GM12801 (cell line): ENCODE measurements around the gene TDRD1.

Source experiments
- TF ChIP-seq, protein P1 (sequence below): IDR thresholded peaks from one replicate; pipeline ENCODE4 v1.5.1; 2011; ENCODE audit warnings: control low read depth; ENCODE audit not compliant: insufficient read length; ENCODE audit errors: extremely low read depth

The TDRD1 gene

DNA sequence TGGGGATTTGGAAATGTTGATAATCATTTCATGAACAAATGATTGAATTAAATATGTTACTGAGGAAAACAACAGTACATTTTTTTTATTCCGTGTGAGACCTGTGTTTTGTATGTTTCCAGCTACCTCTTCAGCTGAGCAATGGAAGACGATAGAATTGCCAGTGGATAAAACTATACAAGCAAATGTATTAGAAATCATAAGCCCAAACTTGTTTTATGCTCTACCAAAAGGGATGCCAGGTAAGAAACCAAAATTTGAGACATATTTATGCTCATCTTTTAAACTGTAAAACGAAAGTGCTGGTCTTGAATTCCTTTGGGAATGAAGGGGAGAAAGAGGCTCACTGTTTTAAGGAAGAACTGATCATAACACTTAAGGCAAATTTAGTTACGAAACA, 42.1 kb downstream of the TDRD1 start:
- TF ChIP-seq, protein P1, sequence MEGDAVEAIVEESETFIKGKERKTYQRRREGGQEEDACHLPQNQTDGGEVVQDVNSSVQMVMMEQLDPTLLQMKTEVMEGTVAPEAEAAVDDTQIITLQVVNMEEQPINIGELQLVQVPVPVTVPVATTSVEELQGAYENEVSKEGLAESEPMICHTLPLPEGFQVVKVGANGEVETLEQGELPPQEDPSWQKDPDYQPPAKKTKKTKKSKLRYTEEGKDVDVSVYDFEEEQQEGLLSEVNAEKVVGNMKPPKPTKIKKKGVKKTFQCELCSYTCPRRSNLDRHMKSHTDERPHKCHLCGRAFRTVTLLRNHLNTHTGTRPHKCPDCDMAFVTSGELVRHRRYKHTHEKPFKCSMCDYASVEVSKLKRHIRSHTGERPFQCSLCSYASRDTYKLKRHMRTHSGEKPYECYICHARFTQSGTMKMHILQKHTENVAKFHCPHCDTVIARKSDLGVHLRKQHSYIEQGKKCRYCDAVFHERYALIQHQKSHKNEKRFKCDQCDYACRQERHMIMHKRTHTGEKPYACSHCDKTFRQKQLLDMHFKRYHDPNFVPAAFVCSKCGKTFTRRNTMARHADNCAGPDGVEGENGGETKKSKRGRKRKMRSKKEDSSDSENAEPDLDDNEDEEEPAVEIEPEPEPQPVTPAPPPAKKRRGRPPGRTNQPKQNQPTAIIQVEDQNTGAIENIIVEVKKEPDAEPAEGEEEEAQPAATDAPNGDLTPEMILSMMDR, result no peak

DNA sequence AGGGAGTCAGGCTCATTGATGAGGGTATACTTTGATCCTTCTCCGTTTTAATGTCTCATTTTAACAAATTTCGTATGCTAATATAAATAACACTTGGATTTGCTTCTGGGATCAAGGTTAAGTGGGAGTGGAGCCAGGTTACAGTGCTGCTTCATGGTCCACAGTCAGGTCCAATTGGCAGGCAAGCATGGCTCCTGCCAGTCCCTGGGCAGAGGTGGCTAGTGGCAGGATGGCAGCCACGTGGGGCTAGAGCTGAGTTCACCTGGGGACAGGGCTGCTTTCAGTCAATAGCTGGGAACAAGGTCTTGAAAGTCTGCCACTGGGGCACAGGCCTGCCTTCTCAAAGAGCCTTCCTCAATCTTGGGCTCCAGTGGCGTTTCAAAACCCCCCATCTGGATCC, 43.9 kb downstream of the TDRD1 start:
- TF ChIP-seq, protein P1, result no peak

DNA sequence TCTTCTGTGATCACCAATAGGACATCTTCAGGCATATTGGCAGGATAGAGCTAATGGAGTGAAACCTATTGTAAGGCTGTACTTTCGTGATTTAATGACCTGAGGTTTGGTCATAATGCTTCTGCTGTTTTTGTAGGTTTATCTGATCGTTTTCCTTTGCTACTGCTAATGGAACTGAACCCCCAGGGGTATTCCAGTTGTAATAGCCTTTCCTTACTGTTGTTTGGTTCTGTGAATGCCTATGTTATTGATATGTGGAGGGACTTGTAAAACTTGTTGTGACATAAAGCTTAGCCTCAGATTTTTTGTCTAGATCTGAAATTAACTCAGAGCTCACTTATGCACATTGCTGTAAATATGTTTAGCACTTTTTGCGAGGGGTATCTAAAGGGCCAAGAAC, 49.0 kb downstream of the TDRD1 start:
- TF ChIP-seq, protein P1, result no peak

DNA sequence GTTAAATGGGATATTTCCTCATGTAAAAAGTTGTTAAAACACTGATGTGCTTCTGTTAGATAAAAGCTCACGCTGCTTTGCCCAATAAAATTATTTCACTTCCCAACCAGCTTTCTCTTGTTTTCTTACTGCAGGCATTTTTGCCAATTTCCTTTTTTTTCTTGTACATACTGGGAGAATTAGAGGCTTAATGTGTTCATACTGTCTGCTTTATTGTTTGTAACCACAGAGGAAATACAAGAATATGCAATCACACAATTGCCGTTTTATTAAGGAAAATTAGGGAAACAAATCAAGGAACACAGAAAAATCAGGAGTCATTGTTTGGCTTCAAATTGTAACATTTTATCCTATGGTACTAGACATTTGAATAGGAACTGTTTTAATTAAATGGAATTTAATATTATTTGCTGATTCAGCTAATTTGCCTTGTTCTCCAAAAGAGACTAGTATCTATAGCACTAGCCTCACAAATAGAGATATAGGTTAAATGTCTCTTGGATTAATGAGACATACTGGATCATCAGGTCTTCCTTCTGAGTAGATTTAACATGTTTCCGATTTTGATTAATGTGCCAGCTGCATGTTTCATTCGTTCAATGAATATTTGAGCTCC, 53.5 kb downstream of the TDRD1 start:
- TF ChIP-seq, protein P1, result no peak

DNA sequence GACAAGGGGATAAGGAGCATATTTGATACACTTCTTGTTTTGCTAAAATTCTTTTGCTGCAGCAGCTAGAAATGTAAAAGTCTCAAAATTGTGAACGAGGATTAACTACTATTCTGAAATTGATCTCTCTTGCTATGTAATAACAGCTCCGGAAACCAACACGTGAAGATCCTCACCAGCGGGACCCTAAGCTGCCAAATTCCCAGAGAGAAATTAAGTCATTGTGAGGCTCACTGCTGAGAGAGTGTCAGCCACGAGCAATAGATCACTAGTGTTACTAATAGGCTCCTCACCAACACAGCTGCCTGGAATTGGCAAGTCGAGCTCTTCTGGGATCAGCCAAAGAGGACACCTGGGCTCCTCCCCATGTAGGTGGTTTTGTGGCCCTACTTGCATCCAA, 54.3 kb downstream of the TDRD1 start:
- TF ChIP-seq, protein P1, result no peak

DNA sequence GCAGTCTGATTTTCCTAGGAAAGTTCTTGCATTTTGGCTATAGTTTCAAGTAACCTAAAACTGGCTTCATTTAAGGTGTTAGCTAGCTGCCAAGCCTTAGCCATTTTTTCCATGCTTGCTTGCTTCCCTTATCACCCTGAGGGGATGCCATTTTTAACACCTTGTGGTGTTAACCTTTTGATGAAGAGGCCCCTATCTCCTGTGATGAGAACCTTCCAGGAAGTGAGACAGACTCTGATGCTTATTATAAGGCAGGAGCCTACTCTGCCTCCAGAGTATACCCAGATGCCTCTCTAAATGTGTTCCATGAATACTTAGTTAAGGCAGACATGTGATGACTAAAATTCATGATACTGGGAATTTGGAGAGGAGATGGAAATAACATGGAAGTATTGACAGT, 55.0 kb downstream of the TDRD1 start:
- TF ChIP-seq, protein P1, result no peak

DNA sequence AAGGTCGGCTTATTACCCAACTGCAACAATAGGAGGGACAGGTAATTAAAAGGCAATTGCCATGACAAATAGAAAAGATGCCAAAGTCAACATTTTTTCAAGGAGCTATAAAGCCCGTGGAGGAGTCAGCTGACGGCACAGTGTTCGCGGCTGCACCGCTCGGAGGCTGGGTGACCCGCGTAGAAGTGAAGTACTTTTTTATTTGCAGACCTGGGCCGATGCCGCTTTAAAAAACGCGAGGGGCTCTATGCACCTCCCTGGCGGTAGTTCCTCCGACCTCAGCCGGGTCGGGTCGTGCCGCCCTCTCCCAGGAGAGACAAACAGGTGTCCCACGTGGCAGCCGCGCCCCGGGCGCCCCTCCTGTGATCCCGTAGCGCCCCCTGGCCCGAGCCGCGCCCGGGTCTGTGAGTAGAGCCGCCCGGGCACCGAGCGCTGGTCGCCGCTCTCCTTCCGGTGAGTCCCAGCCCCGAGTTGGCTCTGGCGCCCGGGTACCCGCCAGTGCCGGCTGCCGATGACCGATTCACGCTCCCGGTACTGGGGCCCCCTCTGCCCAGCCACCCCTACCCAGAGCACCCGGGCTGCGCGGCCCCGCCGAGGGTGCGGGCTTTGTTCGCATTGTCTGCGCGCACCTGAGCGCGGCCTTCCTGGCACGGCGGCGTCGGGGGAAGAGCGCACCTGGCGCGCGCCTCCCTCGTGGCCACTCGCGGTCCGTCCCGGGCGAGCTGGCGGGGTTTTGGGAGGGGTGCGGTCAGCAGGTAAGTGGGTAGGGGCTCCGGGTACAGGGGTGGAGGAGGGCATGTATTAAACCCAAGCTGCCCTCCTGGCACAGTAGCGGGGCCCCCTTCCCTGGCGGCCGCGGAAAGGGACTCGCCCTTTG, 60.2 kb downstream of the TDRD1 start, which contains the start of gene VWA2:
Gene VWA2 (plus strand): TSS at position 138 of the 877 bp plus-strand sequence. CDS start 9,460 bp downstream, outside the sequence.
- TF ChIP-seq, protein P1, result no peak
